Neural crest cell (in vitro differentiated cells): ENCODE data around the gene STH. TPM values are rescaled to one million over a fixed set of nuclear protein-coding genes. Genes with fewer than 3 reads are reported as not detected.

Experiments used
- DNase-seq: peaks from one replicate; pipeline ENCODE4 v3.0.0; 2021; ENCODE audit warnings: low read depth, mixed read lengths, low spot score
- H3K27ac Mint-ChIP-seq: one replicate; pipeline ENCODE4 v1.8.0; 2021; ENCODE audit warnings: mild to moderate bottlenecking, mixed read lengths; ENCODE audit not compliant: unreplicated experiment
- H3K27me3 Mint-ChIP-seq: 2 replicates; pipeline ENCODE4 v1.8.0; 2021; ENCODE audit warnings: low read depth, mild to moderate bottlenecking, mixed read lengths
- H3K36me3 Mint-ChIP-seq: 2 replicates; pipeline ENCODE4 v1.8.0; 2021; ENCODE audit warnings: low read depth, mild to moderate bottlenecking, mixed read lengths
- H3K4me1 Mint-ChIP-seq: 2 replicates; pipeline ENCODE4 v1.8.0; 2021; ENCODE audit warnings: mixed read lengths
- H3K4me3 Mint-ChIP-seq: one replicate; pipeline ENCODE4 v1.8.0; 2021; ENCODE audit warnings: mild to moderate bottlenecking, mixed read lengths
- H3K9me3 Mint-ChIP-seq: 2 replicates; pipeline ENCODE4 v1.8.0; 2021; ENCODE audit warnings: mixed read lengths
- long read RNA-seq: library from polyadenylated mRNA; unstranded; transcript quantifications from one replicate; pipeline ENCODE4 v2.0.0, GENCODE V29; 2020
- total RNA-seq: library from RNA; stranded (reverse); gene quantifications from 2 replicates; pipeline ENCODE4 v1.2.1, GENCODE V29; 2021
- TF ChIP-seq, protein P1 (sequence below): fragments of 200-600 bp; sonication (generic); conservative IDR thresholded peaks from 2 replicates; pipeline ENCODE4 v1.5.0; 2021; ENCODE audit warnings: antibody characterized with exemption, mild to moderate bottlenecking

The STH gene, protein sequence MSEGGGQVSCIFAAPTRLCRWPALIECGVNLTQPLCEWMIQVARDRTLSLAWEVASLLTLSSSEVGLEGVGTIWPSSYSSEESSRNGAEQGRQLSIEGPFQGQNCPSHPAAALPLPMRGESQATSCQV
- not detected in 2 replicates for total RNA-seq
- long read RNA-seq, result 0 reads

DNA sequence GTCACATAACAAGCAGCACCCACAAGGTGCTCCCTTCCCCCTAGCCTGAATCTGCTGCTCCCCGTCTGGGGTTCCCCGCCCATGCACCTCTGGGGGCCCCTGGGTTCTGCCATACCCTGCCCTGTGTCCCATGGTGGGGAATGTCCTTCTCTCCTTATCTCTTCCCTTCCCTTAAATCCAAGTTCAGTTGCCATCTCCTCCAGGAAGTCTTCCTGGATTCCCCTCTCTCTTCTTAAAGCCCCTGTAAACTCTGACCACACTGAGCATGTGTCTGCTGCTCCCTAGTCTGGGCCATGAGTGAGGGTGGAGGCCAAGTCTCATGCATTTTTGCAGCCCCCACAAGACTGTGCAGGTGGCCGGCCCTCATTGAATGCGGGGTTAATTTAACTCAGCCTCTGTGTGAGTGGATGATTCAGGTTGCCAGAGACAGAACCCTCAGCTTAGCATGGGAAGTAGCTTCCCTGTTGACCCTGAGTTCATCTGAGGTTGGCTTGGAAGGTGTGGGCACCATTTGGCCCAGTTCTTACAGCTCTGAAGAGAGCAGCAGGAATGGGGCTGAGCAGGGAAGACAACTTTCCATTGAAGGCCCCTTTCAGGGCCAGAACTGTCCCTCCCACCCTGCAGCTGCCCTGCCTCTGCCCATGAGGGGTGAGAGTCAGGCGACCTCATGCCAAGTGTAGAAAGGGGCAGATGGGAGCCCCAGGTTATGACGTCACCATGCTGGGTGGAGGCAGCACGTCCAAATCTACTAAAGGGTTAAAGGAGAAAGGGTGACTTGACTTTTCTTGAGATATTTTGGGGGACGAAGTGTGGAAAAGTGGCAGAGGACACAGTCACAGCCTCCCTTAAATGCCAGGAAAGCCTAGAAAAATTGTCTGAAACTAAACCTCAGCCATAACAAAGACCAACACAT, at the start of gene STH:
Gene STH (plus strand): TSS at position 264 of the 913 bp plus-strand sequence. CDS start 30 bp downstream, at position 294.
- no peaks in the 10 kb centered on the region for H3K9me3 Mint-ChIP-seq
- no peaks in the 10 kb centered on the region for H3K4me1 Mint-ChIP-seq
- H3K36me3 Mint-ChIP-seq, result no peaks in the 10 kb centered on the region
- H3K27me3 Mint-ChIP-seq, result no peaks in the 10 kb centered on the region
- H3K27ac Mint-ChIP-seq, result no peak within 1 kb of the TSS
- no peak for DNase-seq
- no peak within 1 kb of the TSS for H3K4me3 Mint-ChIP-seq
- TF ChIP-seq, protein P1, sequence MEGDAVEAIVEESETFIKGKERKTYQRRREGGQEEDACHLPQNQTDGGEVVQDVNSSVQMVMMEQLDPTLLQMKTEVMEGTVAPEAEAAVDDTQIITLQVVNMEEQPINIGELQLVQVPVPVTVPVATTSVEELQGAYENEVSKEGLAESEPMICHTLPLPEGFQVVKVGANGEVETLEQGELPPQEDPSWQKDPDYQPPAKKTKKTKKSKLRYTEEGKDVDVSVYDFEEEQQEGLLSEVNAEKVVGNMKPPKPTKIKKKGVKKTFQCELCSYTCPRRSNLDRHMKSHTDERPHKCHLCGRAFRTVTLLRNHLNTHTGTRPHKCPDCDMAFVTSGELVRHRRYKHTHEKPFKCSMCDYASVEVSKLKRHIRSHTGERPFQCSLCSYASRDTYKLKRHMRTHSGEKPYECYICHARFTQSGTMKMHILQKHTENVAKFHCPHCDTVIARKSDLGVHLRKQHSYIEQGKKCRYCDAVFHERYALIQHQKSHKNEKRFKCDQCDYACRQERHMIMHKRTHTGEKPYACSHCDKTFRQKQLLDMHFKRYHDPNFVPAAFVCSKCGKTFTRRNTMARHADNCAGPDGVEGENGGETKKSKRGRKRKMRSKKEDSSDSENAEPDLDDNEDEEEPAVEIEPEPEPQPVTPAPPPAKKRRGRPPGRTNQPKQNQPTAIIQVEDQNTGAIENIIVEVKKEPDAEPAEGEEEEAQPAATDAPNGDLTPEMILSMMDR, result no peak

DNA sequence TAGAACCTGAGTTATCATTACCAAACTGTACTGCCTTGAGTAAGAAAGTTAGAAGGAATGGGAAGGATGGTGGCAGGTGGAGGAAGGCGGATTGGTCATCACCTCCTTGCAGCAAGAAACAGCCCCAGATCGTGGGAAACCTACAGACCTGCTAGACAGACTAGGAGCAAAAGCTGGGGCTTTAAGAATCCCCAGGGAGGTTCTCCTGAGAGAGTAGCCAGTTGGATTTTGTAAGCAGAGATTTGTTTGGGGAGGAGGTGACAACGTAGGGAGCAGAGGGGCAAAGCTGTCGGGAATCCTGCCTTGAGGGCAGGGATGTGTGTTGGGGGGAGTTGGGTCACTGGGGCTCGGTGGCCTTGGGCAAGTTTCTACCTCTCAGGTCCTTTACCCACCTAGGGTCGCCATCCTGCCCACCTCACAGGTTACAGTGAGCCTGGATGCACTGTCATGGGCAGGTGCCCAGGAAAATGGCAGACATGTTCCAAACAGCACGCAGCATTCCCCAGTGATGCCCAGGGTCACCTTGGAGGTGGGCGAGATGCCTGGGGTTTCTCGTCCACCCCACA, 49.2 kb upstream of the STH start:
- TF ChIP-seq, protein P1, result no peak
- DNase-seq, result no peak
- H3K27me3 Mint-ChIP-seq, result peaks cover 16% of the 10 kb centered on the region
- no peak overlapping the region for H3K4me3 Mint-ChIP-seq
- H3K4me1 Mint-ChIP-seq, result peaks cover 23% of the 10 kb centered on the region
- H3K27ac Mint-ChIP-seq, result no peak overlapping the region
- H3K9me3 Mint-ChIP-seq, result no peaks in the 10 kb centered on the region
- no peaks in the 10 kb centered on the region for H3K36me3 Mint-ChIP-seq

DNA sequence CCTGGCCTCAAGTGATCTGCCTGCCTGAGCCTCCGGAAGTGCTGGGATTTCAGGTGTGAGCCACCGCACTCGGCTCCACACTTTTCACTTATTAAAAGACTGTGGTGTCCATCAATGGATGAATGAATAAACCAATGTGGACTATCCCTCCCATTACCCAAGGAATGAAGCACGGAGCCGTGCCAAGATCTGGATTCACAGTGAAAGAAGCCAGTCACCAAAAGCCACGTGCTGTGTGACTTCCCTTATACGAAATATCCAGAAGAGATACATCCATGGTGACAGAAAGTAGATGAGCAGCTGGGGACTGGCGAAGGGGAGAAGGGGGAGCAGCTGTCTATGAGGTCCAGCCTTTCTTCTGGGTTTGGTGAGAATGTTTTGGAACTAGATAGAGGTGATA, 48.2 kb upstream of the STH start:
- no peaks in the 10 kb centered on the region for H3K36me3 Mint-ChIP-seq

DNA sequence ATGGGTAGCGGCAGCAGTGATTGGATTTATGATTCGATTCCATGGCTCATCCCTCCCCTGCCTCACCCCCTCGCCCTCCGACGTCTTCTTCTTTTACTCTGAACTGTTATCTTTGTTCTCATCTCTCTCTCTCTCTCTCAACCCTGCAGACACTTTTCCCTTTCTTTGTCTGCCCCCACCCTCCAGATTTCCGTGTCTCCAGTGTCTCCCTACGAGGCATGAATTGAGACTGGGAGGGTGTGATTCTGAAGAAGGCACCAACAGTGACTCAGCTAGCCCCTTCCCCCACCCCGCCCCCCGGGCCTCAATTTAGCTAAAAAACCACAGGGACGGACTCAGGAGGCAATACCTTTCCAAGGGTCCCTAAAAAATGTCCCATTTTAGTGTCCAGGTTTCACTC, 47.6 kb upstream of the STH start:
- peaks cover 27% of the 10 kb centered on the region for H3K4me1 Mint-ChIP-seq
- H3K9me3 Mint-ChIP-seq, result no peaks in the 10 kb centered on the region
- TF ChIP-seq, protein P1, result no peak
- H3K4me3 Mint-ChIP-seq, result no peak overlapping the region
- H3K36me3 Mint-ChIP-seq, result no peaks in the 10 kb centered on the region
- no peak overlapping the region for H3K27ac Mint-ChIP-seq
- no peak for DNase-seq
- H3K27me3 Mint-ChIP-seq, result peaks cover 16% of the 10 kb centered on the region

More for the DNA sequence above, 48.2 kb upstream of the STH start:
- Mint-ChIP-seq H3K4me1 (peaks cover 27% of the 10 kb centered on the region), H3K4me3 (no peak overlapping the region), H3K27ac (no peak overlapping the region), H3K9me3 (no peaks in the 10 kb centered on the region), H3K27me3 (peaks cover 16% of the 10 kb centered on the region)
- DNase-seq, result no peak
- TF ChIP-seq, protein P1, result no peak

DNA sequence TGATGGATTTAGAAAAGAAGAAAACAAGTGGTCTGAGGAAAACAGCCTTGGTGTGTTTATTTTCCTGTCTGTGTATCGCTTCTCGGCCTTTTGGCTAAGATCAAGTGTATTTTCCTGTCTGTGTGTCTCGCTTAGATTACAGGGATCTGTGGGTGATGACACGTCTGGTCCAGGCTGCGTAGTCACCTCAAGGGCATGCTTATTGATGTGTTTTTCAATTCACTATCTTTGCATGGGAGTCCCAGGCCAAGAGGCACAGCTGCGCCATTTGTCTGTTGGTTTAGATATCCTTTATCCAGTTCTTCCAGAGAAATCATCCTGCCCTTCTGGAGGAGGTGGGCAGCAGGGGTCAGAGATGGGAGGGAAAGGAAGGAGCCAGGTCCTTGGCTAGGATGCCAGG, 47.1 kb upstream of the STH start:
- peaks cover 27% of the 10 kb centered on the region for H3K4me1 Mint-ChIP-seq
- no peak overlapping the region for H3K27ac Mint-ChIP-seq
- H3K4me3 Mint-ChIP-seq, result no peak overlapping the region
- H3K36me3 Mint-ChIP-seq, result no peaks in the 10 kb centered on the region
- no peak for DNase-seq
- no peaks in the 10 kb centered on the region for H3K9me3 Mint-ChIP-seq
- H3K27me3 Mint-ChIP-seq, result peaks cover 16% of the 10 kb centered on the region
- TF ChIP-seq, protein P1, result no peak
